GM10266 (cell line): ENCODE results near the gene LSM12.
"Not testable (repeated sequence)": the region's sequence is repeated elsewhere in the genome, so short reads cannot be mapped to it uniquely, and the experiment has no call there.

Experiments used
- DNase-seq: peaks from one replicate; pipeline ENCODE4 v3.0.0; 2012; ENCODE audit errors: extremely low spot score
- CTCF ChIP-seq: IDR thresholded peaks from 2 replicates; pipeline ENCODE4 v1.5.1; 2012; ENCODE audit warnings: mild to moderate bottlenecking, low read depth; ENCODE audit not compliant: control insufficient read depth, insufficient read depth; ENCODE audit errors: missing control alignments

The LSM12 gene

DNA sequence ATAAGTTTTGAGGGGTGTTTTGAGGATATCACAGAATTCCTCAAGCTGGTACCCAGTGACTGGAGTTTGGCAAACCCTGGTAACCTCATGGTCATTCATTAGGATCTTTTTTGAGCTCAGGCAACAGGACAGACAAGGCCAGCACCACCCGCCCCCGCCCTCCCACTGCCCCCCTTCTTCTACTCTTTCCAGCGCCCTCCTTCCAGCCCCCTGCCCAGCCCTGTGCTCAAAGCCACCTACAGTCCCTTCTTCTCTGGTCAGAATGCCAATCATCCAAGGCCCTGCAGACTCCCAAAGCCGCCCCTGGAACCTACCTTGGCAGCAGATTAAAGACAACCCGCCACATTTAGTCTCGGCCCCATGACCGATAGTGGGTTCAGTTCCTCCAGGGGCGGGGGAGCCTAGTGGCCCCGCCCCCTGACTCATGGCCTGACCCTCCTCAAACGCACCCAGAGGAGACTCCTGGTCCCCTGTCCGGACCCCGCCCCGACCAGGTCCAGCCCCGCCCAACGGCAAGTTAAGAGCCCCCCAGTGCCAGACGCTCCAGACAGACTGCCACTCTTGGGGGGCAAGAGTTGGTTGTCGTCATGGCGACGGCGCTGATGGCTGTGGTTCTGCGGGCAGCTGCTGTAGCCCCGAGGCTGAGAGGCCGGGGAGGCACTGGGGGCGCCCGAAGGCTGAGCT is 62.3 kb downstream of the LSM12 start, which contains the start of gene NAGS:
Gene NAGS, plus strand, starts transcription at position 546 of the 684 bp plus-strand sequence. Its CDS starts 42 bp downstream, at position 588.
- TF ChIP-seq CTCF = no peak
- DNase-seq = no peak

GRCh38 chr17:44002141-44002848 is 64.2 kb downstream of the LSM12 start:
- DNase-seq = no peak
- no peak for TF ChIP-seq CTCF

- no peak for DNase-seq
These were observed 65.0 kb downstream of the LSM12 start for GRCh38 chr17:44001461-44001920.

GRCh38 chr17:44000871-44001460 is 65.5 kb downstream of the LSM12 start:
- no peak for DNase-seq
- no peak for TF ChIP-seq CTCF

More at GRCh38 chr17:44001461-44001920, 65.0 kb downstream of the LSM12 start:
- no peak for TF ChIP-seq CTCF

GRCh38 chr17:44000141-44000860 is 66.2 kb downstream of the LSM12 start:
- no peak for TF ChIP-seq CTCF
- no peak for DNase-seq

DNA sequence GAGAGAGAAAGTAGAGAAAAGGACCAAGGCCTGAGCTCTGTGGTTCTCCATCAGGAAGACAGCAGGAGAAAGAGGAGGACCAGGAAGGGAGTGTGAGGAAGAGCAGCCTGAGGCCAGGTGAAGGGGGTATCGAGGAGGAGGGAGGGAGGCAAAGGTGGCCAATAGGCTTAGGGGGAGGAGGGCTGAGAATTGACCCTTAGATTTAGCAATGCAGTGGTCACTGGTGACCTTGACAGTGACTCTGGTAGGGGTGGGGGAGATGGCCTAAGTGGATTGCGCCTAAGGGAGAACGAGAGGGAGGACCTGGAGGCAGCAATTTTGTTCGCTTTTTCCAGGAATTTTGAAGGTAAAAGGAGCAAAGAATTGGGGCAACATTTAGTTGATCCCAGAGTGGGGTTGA is 67.4 kb downstream of the LSM12 start:
- TF ChIP-seq CTCF = no peak
- DNase-seq = no peak

- TF ChIP-seq CTCF = no peak
- DNase-seq = no peak
These were observed 67.9 kb downstream of the LSM12 start for GRCh38 chr17:43998552-43998951.

- DNase-seq = not testable (repeated sequence)
These were observed 69.3 kb downstream of the LSM12 start for GRCh38 chr17:43997180-43997579.
